ENCODE data around the gene RAC3.

RAC3 gene

GRCh38 chr17:82053556-82054263, 22.2 kb downstream of the RAC3 start:
- in situ Hi-C loops (cut with MboI; ENCODE audit: low sequenced_read_pairs): no loop called here

DNA sequence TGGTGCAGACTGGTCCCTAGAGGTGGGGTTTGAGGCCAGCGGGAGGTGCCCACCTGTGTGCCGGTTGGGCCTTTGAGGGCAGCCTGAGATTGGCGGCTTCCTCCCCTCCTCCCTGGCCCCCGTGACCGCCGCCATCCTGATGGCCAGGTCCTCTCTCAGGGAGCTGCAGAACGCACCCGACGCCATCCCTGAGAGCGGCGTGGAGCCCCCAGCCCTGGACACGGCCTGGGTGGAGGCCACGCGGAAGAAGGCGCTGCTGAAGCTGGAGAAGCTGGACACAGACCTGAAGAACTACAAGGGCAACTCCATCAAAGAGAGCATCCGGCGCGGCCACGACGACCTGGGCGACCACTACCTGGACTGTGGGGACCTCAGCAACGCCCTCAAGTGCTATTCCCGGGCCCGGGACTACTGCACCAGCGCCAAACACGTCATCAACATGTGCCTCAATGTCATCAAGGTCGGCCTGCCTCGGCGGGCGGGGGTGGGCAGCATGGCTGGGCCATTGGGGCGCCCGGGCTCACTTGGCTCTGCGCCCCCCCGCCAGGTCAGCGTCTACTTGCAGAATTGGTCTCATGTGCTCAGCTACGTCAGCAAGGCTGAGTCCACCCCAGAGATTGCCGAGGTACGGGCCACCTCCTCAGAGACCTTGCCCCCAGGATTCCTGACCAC, 23.0 kb downstream of the RAC3 start:
- in situ Hi-C loops (cut with MboI; ENCODE audit: low sequenced_read_pairs): no loop called here

- in situ Hi-C loops (cut with MboI; ENCODE audit: low sequenced_read_pairs): no loop called here
Observed at GRCh38 chr17:82055023-82055964, 23.8 kb downstream of the RAC3 start.

- in situ Hi-C loops (cut with MboI; ENCODE audit: low sequenced_read_pairs): no loop called here
Observed at GRCh38 chr17:82055965-82056728, 24.7 kb downstream of the RAC3 start.

DNA sequence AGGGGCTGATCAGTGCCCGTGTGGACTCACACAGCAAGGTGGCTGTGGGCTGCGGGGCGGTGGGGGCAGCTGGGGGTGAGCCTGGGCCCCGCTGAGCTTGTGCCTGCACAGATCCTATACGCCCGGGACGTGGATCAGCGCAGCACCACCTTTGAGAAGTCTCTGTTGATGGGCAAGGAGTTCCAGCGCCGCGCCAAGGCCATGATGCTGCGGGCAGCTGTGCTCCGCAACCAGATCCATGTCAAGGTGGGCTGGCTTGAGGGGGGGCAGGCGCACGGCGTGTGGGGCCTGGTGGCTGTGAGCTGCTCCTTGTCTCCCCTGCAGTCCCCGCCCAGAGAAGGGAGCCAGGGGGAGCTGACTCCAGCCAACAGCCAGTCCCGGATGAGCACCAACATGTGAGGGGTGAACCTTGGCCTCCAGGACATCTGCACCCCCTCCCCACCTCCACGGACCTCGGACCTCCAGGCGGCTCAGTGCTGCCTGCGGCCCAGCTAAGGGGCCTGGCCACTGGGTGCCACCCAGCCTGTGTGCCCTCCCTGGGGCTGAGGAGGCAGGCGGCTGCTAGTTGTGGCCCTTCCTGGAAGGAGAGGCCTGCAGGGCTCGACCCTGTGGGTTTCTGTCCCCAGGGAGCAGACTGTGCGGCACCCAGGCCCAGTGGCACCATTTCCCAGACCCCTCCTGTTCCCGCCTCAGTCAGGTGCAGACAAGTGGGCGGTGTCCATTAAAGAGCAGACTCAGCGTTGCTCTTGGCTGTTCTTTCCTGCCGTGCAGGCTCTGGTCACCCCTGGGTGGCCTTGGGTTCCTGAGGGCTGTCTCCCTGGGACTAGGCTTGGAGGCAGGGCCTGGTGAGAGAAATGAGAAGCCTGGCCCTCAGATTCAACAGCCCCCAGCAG, 25.5 kb downstream of the RAC3 start:
- in situ Hi-C loops (cut with MboI; ENCODE audit: low sequenced_read_pairs): no loop called here

DNA sequence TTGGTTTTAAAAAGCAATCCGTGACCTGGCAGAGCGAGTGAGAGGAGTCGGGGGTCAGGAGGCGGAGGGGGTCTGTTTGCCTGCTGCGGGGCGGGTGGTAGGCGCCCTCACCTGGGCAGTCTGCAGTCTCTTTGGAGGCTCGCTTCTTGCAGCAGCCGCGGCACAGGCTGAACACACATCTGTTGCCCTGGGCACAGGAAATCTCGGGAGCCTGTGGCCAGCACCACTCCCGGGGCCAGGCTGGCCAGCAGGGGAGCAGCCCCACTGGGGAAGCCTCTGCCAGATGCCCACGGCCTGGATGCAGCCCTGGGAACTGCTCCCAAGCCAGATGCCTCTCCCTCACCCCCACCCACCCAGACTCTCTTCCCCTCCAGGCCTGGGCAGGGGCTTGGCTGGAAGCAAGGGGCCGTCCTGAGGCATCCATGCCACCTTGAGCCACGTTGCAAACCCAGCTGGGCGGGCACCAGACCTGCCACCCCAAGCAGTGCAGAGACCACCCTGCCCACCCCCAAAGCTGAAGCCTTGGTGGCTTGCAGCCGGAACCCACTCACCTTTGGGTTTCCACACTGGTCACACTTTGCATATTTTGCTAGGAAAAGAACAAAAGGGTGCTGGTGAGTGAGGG, 26.9 kb downstream of the RAC3 start:
- in situ Hi-C loops (cut with MboI; ENCODE audit: low sequenced_read_pairs): no loop called here

DNA sequence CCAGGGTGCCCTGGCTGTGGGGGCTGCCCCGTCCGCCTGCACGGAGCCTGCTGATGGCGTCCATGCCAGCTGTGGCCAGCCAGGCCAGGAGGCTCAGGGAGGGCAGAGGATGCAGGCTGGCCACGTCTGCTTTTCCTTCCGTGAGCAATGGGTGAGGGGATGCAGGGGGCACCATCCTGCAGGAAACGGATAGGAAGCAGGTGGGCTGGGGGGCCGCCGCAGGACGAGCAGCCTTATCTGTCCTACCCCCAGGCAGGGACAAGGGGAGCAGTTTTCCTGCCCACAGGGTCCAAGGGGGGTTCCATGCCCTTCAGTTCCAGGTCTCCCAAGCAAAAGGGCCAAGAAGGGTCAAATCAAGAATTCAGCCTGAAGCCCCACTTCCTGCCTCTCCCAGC, 27.4 kb downstream of the RAC3 start:
- in situ Hi-C loops (cut with MboI; ENCODE audit: low sequenced_read_pairs): no loop called here

DNA sequence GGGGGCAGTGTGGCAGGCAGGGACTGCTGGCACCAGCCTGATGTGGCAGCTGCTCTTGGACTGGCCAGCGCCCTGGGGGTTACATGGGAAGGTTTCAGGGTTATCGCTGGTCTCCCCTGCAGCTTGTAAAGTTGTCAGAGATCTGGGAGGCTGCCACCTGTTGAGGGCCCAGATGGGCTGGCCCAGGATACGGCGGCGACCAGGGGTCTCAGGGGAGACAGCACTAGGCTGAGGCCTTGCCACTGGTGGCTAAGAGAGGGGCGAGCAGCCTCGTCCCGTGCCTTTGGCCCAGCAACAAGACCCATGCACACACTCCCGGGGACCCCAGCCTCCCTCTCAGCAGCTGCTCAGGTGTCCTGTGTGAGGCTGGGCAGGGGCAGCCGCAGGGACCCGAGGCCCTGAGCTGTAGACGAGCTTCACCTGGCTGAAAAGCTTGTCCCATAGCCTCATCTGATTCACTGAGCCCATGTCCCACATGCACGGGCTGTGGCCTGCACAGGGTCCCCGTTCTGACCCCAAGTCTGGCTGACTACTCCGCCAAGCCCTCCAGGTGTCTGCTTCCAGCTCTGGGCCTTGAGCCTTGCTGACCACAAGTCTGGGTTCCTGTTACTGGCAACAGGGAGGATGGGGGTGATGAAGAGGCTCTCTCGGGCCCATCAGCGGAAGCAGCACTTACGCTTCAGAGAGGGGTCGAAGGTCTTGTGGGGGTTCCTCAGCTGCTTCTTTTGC, 28.0 kb downstream of the RAC3 start:
- in situ Hi-C loops (cut with MboI; ENCODE audit: low sequenced_read_pairs): no loop called here

DNA sequence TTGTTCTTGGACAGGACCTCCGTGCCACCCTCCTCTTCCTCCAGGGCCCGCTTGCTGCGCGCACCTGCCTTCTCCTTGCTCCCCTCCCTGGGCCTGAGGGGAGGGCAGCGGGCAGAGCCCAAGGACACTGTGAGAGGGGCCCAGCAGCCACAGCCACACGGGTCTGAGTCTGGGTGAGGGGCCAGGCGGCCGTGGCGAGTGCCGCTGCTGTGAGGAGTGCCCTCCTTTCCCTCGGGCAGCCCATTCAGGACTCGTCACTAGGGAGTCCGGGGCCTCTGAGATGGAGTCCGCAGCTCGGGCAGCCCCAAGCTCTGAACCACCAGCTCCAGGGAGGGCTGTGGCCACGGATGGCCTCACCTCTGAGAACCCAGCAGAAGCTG, 28.5 kb downstream of the RAC3 start:
- in situ Hi-C loops (cut with MboI; ENCODE audit: low sequenced_read_pairs): no loop called here

DNA sequence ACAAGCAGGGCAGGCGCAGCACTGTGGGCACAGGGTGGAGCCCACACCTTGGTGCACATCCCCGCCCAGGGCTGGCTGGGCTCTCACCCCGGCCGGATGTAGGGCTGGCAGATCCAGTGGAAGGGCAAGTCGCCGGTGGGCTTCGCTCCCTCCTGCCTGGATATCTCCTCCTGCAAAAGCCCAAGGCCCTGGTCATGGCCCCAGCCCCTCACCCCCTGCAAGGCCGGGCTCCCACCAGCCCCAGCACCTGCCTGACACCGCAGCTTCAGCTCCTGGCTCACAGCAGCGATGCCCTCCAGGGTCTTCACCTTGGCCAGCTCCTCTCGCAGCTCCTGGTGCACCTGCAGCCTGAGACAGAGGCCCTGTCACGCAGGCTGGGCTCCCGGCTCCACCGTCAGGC, 29.1 kb downstream of the RAC3 start:
- in situ Hi-C loops (cut with MboI; ENCODE audit: low sequenced_read_pairs): no loop called here

DNA sequence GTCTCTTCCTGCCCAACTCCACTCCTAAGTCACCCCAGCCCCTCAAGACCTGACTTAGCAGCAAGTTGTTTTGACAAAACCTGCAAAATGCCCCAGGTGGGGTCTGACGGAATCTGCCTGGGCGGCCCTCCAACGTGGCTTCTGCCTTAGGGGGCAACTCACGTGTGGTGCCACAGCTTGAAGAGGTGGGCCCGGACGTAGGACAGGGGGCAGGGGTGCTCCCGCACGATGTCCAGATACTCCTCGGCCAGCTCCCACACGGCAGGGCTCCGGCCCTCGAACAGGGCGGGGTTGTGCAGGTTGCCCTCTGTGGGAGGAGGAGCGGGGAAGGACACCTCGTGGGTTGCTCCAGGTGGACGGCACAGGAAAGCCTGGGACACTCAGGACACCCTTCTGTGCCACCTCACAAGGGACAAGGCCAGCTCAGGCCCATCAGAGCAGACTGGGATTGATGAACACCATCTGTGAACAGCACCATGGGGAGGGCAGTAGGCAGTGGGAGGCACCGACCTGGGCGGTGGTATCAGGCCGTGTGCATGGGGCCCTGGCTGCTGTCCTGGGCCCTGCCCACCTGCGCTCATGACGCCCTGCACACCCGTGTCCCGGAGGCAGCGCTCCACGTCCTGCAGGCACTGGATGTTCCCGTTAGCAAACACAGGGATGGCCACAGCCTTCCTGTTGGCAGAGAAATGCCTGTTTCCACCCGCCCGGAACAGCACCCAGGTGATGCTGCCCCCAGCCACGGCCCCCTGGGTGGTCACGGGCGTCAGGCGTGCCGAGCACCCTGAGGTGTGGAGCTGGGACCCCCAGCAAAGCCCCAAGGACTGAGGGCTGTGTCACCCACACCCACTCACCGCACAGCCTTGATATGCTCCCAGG, 29.8 kb downstream of the RAC3 start:
- in situ Hi-C loops (cut with MboI; ENCODE audit: low sequenced_read_pairs): no loop called here

- in situ Hi-C loops (cut with MboI; ENCODE audit: low sequenced_read_pairs): no loop called here
Observed at GRCh38 chr17:82062076-82062983, 30.9 kb downstream of the RAC3 start.

DNA sequence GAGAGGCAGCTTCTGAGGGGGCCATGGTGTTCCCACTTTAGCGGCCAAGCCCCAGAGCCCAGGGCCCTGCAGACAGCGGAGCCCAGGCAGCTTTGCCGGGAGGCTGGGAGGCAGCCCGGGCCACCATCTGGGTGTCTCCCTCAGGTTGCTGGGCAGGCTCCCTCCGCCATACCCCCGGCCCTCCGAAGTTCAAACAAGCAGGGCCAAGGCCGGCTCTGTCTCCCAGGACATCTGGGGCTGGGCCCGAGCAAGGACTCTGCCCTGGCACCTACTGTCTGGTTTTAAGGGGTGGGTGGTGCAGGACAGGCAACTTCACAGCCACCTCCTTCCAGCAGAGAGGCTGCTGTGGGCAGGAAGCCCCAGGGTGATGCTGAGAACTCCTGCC, 31.5 kb downstream of the RAC3 start:
- in situ Hi-C loops (cut with MboI; ENCODE audit: low sequenced_read_pairs): no loop called here

DNA sequence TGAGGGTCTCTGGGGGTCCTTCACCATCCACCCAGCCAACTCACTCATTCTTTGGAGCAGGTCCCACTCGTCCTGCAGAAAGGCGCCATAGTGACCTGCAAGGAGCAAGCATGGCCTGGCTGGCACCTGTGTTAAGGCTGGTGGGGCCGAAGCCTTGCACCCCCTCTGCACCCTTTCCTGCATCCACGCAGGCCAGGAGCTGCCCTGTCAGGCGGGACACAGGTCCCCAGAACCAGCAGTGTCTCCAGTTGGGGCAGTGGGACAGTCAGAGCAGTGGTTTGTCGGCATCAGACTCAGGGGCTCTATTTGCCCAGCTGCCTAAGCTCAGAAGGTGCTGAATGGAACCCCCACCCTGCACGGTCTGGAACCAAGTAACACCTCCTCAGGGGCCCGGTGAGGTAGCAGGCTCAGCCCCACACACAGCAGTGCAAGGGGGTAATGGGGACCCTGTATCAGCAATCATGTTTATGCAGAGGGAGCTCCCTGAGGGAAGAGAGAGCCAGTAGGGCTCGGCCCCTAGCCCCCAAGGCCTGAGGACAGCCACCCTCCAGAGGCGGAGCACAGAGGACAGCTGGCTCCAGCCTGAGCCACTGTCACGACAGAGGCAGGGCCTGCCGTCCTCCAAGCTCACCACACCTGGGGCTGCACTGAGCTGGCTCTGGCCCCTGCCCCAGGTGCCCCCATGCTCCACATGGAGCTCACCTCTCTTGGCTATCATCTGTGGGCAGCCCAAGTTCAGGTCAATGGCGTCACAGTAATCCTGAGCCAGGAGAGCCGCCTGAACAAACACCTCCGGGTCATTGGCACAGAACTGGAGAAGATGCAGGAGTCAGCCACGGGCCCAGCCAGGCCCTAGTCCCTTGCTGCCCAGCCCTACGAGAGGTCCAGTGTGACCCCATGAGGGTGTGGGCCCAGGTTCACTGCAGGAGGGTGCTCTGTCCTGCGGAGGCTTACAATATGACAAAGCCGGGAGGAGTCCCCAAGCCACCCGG, 32.2 kb downstream of the RAC3 start:
- in situ Hi-C loops (cut with MboI; ENCODE audit: low sequenced_read_pairs): no loop called here

DNA sequence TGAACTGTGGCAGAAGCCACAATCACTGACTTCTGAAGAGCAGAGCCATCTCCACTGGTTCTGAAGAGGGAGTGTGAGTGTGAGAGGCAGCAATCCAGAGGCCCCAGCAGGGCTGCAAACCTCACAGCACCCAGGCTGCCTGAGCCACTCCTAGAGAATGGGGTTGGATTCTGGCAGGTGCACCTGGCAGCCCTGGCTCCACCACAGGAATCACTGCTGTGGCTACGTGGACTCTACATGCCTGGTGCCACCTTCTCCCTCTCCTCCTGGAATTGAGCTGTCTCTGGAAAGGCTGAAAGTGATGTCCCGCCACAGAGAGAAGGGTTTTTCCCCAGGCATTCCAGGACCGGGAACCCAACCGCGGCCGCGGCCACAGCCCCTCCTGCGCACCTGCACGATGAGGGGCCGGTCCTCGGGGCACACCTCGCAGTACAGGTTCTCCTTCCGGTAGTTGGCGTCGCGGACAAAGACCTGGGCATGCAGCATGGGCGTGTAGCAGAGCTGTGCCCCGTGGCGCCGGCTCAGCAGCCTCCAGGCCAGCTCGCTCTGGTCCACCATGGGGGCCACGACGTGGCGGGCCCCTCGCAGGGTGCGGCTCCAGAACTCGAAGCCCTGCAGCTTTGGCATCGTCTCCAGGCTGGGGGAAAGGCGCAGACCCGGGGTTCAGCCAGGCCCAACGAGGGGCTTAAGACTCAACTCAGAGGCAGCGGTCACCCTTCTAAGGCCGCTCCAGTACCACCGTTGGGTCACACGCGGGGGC, 33.1 kb downstream of the RAC3 start:
- in situ Hi-C loops (cut with MboI; ENCODE audit: low sequenced_read_pairs): no loop called here

All from hTERT RPE-1 (cell line).